GM19455 (cell line): Measurements from ENCODE around the gene RPL15.

ENCODE experiments used
- ATAC-seq: cut with Tn5 transposase; IDR thresholded peaks from one replicate; pipeline ENCODE4 v1.9.1; 2021; ENCODE audit not compliant: unreplicated experiment

Gene RPL15

GRCh38 chr3:23928524-23928923, 11.6 kb downstream of the RPL15 start:
- no peak for ATAC-seq

GRCh38 chr3:23931597-23931996, 14.7 kb downstream of the RPL15 start:
- no peak for ATAC-seq

- no peak for ATAC-seq
Measured at GRCh38 chr3:23932571-23932970, 15.6 kb downstream of the RPL15 start.

- ATAC-seq, result no peak
Measured at GRCh38 chr3:23934253-23934652, 17.3 kb downstream of the RPL15 start.

GRCh38 chr3:23937296-23937695, 20.4 kb downstream of the RPL15 start:
- no peak for ATAC-seq

- no peak for ATAC-seq
Measured at GRCh38 chr3:23938688-23939087, 21.8 kb downstream of the RPL15 start.

- no peak for ATAC-seq
Measured at GRCh38 chr3:23940775-23941174, 23.8 kb downstream of the RPL15 start.

GRCh38 chr3:23941440-23941839, 24.5 kb downstream of the RPL15 start:
- no peak for ATAC-seq

- ATAC-seq, result no peak
Measured at GRCh38 chr3:23942546-23942945, 25.6 kb downstream of the RPL15 start.

GRCh38 chr3:23944007-23944783, 27.3 kb downstream of the RPL15 start:
- no peak for ATAC-seq

- peak; percentile 67 for ATAC-seq
Measured at GRCh38 chr3:23944861-23945662, 28.1 kb downstream of the RPL15 start, which contains the start of gene NR1D2. NR1D2 (plus strand) TSS chr3:23945286; CDS start chr3:23945579, 293 bp downstream.

GRCh38 chr3:23945663-23945912, 28.7 kb downstream of the RPL15 start:
- ATAC-seq, result peak; percentile 75

- peak; percentile 61 for ATAC-seq
Measured at GRCh38 chr3:23945913-23946687, 29.2 kb downstream of the RPL15 start.

GRCh38 chr3:23948761-23949160, 31.8 kb downstream of the RPL15 start:
- ATAC-seq, result no peak

- no peak for ATAC-seq
Measured at GRCh38 chr3:23949784-23950183, 32.9 kb downstream of the RPL15 start.

- ATAC-seq, result no peak
Measured at GRCh38 chr3:23950293-23950692, 33.4 kb downstream of the RPL15 start.

GRCh38 chr3:23952646-23953045, 35.7 kb downstream of the RPL15 start:
- ATAC-seq, result no peak

- no peak for ATAC-seq
Measured at GRCh38 chr3:23953523-23953922, 36.6 kb downstream of the RPL15 start.

- ATAC-seq, result no peak
Measured at GRCh38 chr3:23954144-23954543, 37.2 kb downstream of the RPL15 start.

GRCh38 chr3:23956701-23957100, 39.8 kb downstream of the RPL15 start:
- no peak for ATAC-seq

GRCh38 chr3:23959135-23959900, 42.4 kb downstream of the RPL15 start:
- no peak for ATAC-seq
